ENCODE data around the gene RARRES1. TPM values are rescaled to one million over a fixed set of nuclear protein-coding genes. Genes with fewer than 3 reads are reported as not detected.

Gene RARRES1
- total RNA-seq, 1 donor from 2014 or later = 1.7 TPM

DNA sequence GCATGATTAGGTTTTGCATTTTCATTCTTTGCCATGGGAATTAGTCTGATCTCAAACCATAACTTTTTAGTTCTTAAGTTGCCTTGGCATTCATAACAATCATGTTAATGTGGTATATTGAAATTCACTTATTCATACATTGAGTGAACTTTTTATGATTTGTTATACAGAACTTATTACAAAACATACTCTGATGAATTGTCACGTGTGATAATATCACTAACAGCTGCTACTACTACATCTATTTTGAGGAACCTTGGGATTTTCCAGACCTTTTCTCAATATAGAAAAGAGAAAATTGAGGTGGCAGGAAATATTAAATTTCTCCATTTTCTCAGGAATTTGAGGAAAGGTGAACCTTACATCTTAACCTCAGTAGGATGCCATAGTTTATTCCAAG, 69.0 kb downstream of the RARRES1 start:
- no peaks in the 10 kb centered on the region for H3K4me1 Mint-ChIP-seq (ENCODE audit: low read depth, unreplicated experiment)
- H3K4me3 Mint-ChIP-seq (ENCODE audit: unreplicated experiment) = no peak overlapping the region
- H3K36me3 Mint-ChIP-seq (ENCODE audit: unreplicated experiment) = no peaks in the 10 kb centered on the region
- TF ChIP-seq, protein P1, sequence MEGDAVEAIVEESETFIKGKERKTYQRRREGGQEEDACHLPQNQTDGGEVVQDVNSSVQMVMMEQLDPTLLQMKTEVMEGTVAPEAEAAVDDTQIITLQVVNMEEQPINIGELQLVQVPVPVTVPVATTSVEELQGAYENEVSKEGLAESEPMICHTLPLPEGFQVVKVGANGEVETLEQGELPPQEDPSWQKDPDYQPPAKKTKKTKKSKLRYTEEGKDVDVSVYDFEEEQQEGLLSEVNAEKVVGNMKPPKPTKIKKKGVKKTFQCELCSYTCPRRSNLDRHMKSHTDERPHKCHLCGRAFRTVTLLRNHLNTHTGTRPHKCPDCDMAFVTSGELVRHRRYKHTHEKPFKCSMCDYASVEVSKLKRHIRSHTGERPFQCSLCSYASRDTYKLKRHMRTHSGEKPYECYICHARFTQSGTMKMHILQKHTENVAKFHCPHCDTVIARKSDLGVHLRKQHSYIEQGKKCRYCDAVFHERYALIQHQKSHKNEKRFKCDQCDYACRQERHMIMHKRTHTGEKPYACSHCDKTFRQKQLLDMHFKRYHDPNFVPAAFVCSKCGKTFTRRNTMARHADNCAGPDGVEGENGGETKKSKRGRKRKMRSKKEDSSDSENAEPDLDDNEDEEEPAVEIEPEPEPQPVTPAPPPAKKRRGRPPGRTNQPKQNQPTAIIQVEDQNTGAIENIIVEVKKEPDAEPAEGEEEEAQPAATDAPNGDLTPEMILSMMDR (IDR thresholded peaks at IDR 0.05; ENCODE audit: partially characterized antibody, unreplicated experiment) = no peak
- DNase-seq = no peak
- no peaks in the 10 kb centered on the region for H3K9me3 Mint-ChIP-seq (ENCODE audit: unreplicated experiment)
- no peaks in the 10 kb centered on the region for H3K27me3 Mint-ChIP-seq (ENCODE audit: unreplicated experiment)
- H3K27ac Mint-ChIP-seq (ENCODE audit: unreplicated experiment) = no peak overlapping the region

DNA sequence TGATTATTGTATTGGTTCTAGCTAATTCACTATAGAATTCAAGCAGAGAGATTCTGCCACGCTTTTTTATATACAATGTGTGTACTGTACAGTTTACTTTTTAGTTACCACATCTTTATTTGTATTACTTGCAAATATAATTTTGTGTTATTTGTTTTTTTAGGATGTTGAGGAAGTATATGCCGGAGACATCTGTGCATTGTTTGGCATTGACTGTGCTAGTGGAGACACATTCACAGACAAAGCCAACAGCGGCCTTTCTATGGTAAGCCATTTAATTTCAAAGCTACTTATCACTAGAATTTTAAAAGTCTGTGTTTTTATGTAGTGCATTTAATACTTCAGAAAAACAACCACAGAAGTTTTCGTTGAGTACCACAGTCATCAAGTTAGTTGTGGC, 71.5 kb downstream of the RARRES1 start:
- TF ChIP-seq, protein P1 (IDR thresholded peaks at IDR 0.05; ENCODE audit: partially characterized antibody, unreplicated experiment) = no peak
- peaks cover 2% of the 10 kb centered on the region for H3K27me3 Mint-ChIP-seq (ENCODE audit: unreplicated experiment)
- DNase-seq = no peak
- no peak overlapping the region for H3K27ac Mint-ChIP-seq (ENCODE audit: unreplicated experiment)
- no peaks in the 10 kb centered on the region for H3K4me1 Mint-ChIP-seq (ENCODE audit: low read depth, unreplicated experiment)
- no peaks in the 10 kb centered on the region for H3K9me3 Mint-ChIP-seq (ENCODE audit: unreplicated experiment)
- H3K4me3 Mint-ChIP-seq (ENCODE audit: unreplicated experiment) = no peak overlapping the region
- no peaks in the 10 kb centered on the region for H3K36me3 Mint-ChIP-seq (ENCODE audit: unreplicated experiment)

DNA sequence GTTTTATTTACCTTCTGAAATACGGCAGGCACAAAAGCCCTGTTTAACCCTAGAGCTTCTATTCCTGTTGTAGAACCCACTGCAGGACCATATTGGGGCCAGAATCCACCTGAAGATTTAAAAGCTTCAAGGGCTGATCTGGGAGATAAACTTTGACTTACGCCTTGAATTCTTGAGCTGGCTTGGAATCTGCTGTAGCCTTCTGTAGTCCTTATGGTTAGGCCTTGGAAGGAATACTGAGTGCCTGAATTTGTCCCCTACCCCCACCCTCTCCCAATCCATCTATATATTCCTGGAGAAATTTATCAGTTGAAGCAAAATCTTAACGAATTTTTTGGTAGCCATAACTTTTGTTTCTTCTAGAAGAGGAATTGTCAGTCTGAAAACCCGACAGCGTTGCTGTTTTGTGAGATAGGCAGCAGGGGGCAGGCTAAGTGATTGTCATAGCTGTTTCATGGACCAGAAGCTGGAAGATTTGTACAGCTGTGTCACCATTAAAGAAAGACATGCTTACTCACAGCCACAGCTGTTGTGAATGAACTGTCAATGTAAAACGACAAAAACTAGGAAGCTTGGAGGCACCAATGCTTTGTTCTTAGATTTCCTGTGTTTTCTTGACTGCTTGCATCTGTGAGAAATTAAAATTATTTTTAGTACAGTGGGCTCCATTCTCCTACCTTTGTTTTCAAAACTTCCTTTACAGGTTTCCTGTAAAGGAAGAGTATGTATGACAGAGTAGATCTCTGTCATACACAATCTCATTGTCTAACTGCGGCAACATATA, 72.6 kb downstream of the RARRES1 start:
- Mint-ChIP-seq H3K27ac (ENCODE audit: unreplicated experiment) (no peak overlapping the region), H3K27me3 (ENCODE audit: unreplicated experiment) (peaks cover 2% of the 10 kb centered on the region), H3K4me3 (ENCODE audit: unreplicated experiment) (no peak overlapping the region), H3K9me3 (ENCODE audit: unreplicated experiment) (no peaks in the 10 kb centered on the region), H3K36me3 (ENCODE audit: unreplicated experiment) (no peaks in the 10 kb centered on the region), H3K4me1 (ENCODE audit: low read depth, unreplicated experiment) (no peaks in the 10 kb centered on the region)
- peak; percentile 69 for DNase-seq
- TF ChIP-seq, protein P1 (IDR thresholded peaks at IDR 0.05; ENCODE audit: partially characterized antibody, unreplicated experiment) = peak; percentile 72

DNA sequence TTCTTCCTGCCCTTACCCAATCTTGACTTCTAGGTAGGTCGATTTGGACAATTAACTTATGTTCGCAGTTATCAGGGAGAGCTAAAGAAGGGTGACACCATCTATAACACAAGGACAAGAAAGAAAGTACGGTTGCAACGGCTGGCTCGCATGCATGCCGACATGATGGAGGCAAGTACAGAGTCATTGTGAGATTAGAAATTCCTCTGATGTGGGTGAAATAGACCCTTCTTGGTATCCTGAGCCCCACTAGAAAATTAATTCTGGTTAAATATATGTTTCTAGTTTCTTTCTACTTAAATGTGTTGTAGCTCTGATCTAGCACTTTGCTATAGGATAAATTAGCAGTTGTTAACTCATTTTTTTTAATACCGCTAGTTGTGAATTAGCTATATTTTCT, 73.4 kb downstream of the RARRES1 start:
- H3K27me3 Mint-ChIP-seq (ENCODE audit: unreplicated experiment) = peaks cover 2% of the 10 kb centered on the region
- H3K36me3 Mint-ChIP-seq (ENCODE audit: unreplicated experiment) = no peaks in the 10 kb centered on the region
- no peaks in the 10 kb centered on the region for H3K9me3 Mint-ChIP-seq (ENCODE audit: unreplicated experiment)
- H3K4me3 Mint-ChIP-seq (ENCODE audit: unreplicated experiment) = no peak overlapping the region
- no peaks in the 10 kb centered on the region for H3K4me1 Mint-ChIP-seq (ENCODE audit: low read depth, unreplicated experiment)
- DNase-seq = no peak
- no peak overlapping the region for H3K27ac Mint-ChIP-seq (ENCODE audit: unreplicated experiment)
- TF ChIP-seq, protein P1 (IDR thresholded peaks at IDR 0.05; ENCODE audit: partially characterized antibody, unreplicated experiment) = no peak

DNA sequence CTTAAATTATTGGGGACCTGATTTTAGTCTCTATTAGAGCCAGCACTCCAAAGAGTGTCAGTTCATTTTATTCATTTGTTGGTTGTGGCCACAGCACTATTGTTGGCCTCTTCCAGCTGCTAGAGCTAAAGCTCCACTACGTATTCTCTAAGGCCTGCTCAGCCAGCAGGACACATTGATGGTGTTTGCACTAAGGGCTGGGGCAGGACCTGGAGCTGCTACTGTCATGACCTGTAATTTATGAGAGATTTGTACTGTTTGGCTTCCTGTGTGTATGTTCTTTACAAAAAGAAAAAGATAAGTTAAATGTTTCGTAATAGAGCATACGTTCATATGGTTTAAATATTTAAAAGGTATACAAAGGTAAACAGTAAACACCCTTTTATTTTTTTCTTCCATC, 79.8 kb downstream of the RARRES1 start:
- Mint-ChIP-seq H3K9me3 (ENCODE audit: unreplicated experiment) (no peaks in the 10 kb centered on the region), H3K4me3 (ENCODE audit: unreplicated experiment) (no peak overlapping the region), H3K4me1 (ENCODE audit: low read depth, unreplicated experiment) (no peaks in the 10 kb centered on the region), H3K27me3 (ENCODE audit: unreplicated experiment) (peaks cover 2% of the 10 kb centered on the region), H3K36me3 (ENCODE audit: unreplicated experiment) (no peaks in the 10 kb centered on the region), H3K27ac (ENCODE audit: unreplicated experiment) (no peak overlapping the region)
- TF ChIP-seq, protein P1 (IDR thresholded peaks at IDR 0.05; ENCODE audit: partially characterized antibody, unreplicated experiment) = no peak
- DNase-seq = no peak
